Caco-2 (cell line): ENCODE measurements around the gene IGSF10. TPM values are rescaled to one million over a fixed set of nuclear protein-coding genes. Genes with fewer than 3 reads are reported as not detected.
"Not testable (repeated sequence)": the region's sequence is repeated elsewhere in the genome, so short reads cannot be mapped to it uniquely, and the experiment has no call there.

ENCODE experiments used
- Bru-seq: library from RNA; stranded (reverse); fragments of 400-500 nt; gene quantifications from one replicate; lab custom pipeline; 2021; lab: Mats Ljungman, UMichigan
- BruChase-seq, 2 experiments: library from RNA; stranded (reverse); fragments of 400-500 nt; gene quantifications; one replicate each; lab custom pipeline; 2021; lab: Mats Ljungman, UMichigan
- BruUV-seq: library from RNA; stranded (reverse); fragments of 400-500 nt; replicated peaks from 2 replicates; lab custom pipeline; 2021; lab: Mats Ljungman, UMichigan
- CTCF ChIA-PET: fragments of 300-600 bp; sonication (Branson Sonifier 250); formaldehyde crosslinking; loops from one replicate; lab custom pipeline; 2022; ENCODE audit warnings: antibody characterized with exemption; lab: Charles Lee
- POLR2A ChIA-PET: fragments of 300-600 bp; sonication (Branson Sonifier 250); formaldehyde crosslinking; loops from one replicate; lab custom pipeline; 2022; ENCODE audit warnings: antibody characterized with exemption; lab: Charles Lee
- DNase-seq, 2 experiments: peaks; one replicate each; pipeline versions ENCODE4 v3.0.0 to v3.0.0-alpha.2; 2020 to 2022
- H3K27me3 ChIP-seq: replicated peaks from 2 replicates; pipeline ENCODE4 v1.6.0; 2011; ENCODE audit warnings: low read length; ENCODE audit not compliant: control insufficient read depth, insufficient read depth
- H3K36me3 ChIP-seq: 2 replicates; pipeline ENCODE4 v1.5.1; 2011; ENCODE audit warnings: low read length; ENCODE audit not compliant: control insufficient read depth, insufficient read depth
- H3K4me1 ChIP-seq: fragments of 250-450 bp; sonication (Bioruptor Pico); 2 replicates; pipeline ENCODE4 v1.5.1; 2020; ENCODE audit warnings: mild to moderate bottlenecking
- H3K4me3 ChIP-seq: 2 replicates; pipeline ENCODE4 v1.5.1; 2011; ENCODE audit warnings: low read depth, mild to moderate bottlenecking, control low read depth, low read length
- H3K9me3 ChIP-seq: fragments of 250-450 bp; sonication (Bioruptor Pico); 2 replicates; pipeline ENCODE4 v1.5.1; 2020; ENCODE audit warnings: mild to moderate bottlenecking, moderate library complexity
- H3K27ac Mint-ChIP-seq: one replicate; pipeline ENCODE4 v1.8.0; 2022; ENCODE audit warnings: mixed read lengths; ENCODE audit not compliant: unreplicated experiment
- H3K27me3 Mint-ChIP-seq: one replicate; pipeline ENCODE4 v1.8.0; 2022; ENCODE audit warnings: mixed read lengths; ENCODE audit not compliant: insufficient read depth, unreplicated experiment
- H3K36me3 Mint-ChIP-seq: one replicate; pipeline ENCODE4 v1.8.0; 2022; ENCODE audit warnings: mild to moderate bottlenecking, mixed read lengths; ENCODE audit not compliant: insufficient read depth, unreplicated experiment
- H3K4me1 Mint-ChIP-seq: one replicate; pipeline ENCODE4 v1.8.0; 2022; ENCODE audit warnings: low read depth, mixed read lengths; ENCODE audit not compliant: unreplicated experiment
- H3K4me3 Mint-ChIP-seq: one replicate; pipeline ENCODE4 v1.8.0; 2022; ENCODE audit warnings: mild to moderate bottlenecking, moderate library complexity, mixed read lengths; ENCODE audit not compliant: unreplicated experiment
- H3K9me3 Mint-ChIP-seq: one replicate; pipeline ENCODE4 v1.8.0; 2022; ENCODE audit warnings: mixed read lengths; ENCODE audit not compliant: unreplicated experiment
- CTCF ChIP-seq, 2 experiments: fragments of 200-600 bp in 1 of 2; IDR thresholded peaks; 1 replicate in 1 of 2; 2 replicates in 1 of 2; pipeline versions ENCODE4 v1.5.1 to v1.8.0; 2011 to 2022; ENCODE audit warnings: antibody characterized with exemption in 1 of 2, control low read depth in 1 of 2, inconsistent platforms in 1 of 2, low read depth in 1 of 2, low read length in 1 of 2, mild to moderate bottlenecking in 1 of 2, moderate library complexity in 1 of 2; ENCODE audit not compliant: insufficient read depth in 1 of 2, severe bottlenecking in 1 of 2, unreplicated experiment in 1 of 2
- intact Hi-C: fragments of 100-400 bp; cut with micrococcal nuclease; formaldehyde crosslinking; loops from one replicate; pipeline ENCODE4 v1.10.0; 2022; ENCODE audit not compliant: unreplicated experiment
- long read RNA-seq: library from polyadenylated mRNA; stranded (forward); transcript quantifications from one replicate; pipeline ENCODE4 v2.0.0, GENCODE V29; 2022
- total RNA-seq: library from RNA; stranded (reverse); gene quantifications from 2 replicates; pipeline ENCODE4 v1.2.3, GENCODE V29; 2022

Gene IGSF10
- total RNA-seq: 2.6 TPM in 2 replicates
- percentile 41 among the genes with signal in this experiment for Bru-seq, nascent RNA
- BruChase-seq, experiment 1, labeled RNA remaining after a 2-hour chase: percentile 54 among the genes with signal in this experiment
- percentile 66 among the genes with signal in this experiment for BruChase-seq, experiment 2, labeled RNA remaining after a 6-hour chase
- long read RNA-seq, partial matches to known transcripts: 1 of 31 reads
- long read RNA-seq, other reads (novel, unspliced or antisense): 30 of 31 reads

GRCh38 chr3:151460774-151461450 lies at the start of gene IGSF10:
TSS of gene IGSF10 (minus strand) at chr3:151461061. CDS start at chr3:151458709, 2,352 bp downstream.
- BruUV-seq: no TSS peak
- H3K4me3 ChIP-seq: peak within 1 kb of the TSS; percentile 68
- Mint-ChIP-seq H3K9me3 (no peaks in the 10 kb centered on the region), H3K27me3 (no peaks in the 10 kb centered on the region), H3K27ac (no peak within 1 kb of the TSS), H3K36me3 (no peaks in the 10 kb centered on the region), H3K4me1 (peaks cover 7% of the 10 kb centered on the region), H3K4me3 (peak within 1 kb of the TSS; percentile 77)
- H3K9me3 ChIP-seq: no peaks in the 10 kb centered on the region; the same call in 1 of the 2 replicates
- no peaks in the 10 kb centered on the region for H3K27me3 ChIP-seq
- TF ChIP-seq CTCF (IDR thresholded peaks at IDR 0.05; ENCODE audit: insufficient read depth in 1 of 2, low read depth in 1 of 2, low read length in 1 of 2, severe bottlenecking in 1 of 2, unreplicated experiment in 1 of 2): no peak
- POLR2A ChIA-PET: no interaction called here
- no peaks in the 10 kb centered on the region for H3K36me3 ChIP-seq
- CTCF ChIA-PET: interaction anchor here (1.2 to 1.5 kb wide), 2 partner anchors 21 to 378 kb away, joined by 3 to 12 read pairs; no protein-coding TSS in a partner anchor
- intact Hi-C loops: no loop called here
- peaks cover 10% of the 10 kb centered on the region for H3K4me1 ChIP-seq
- peak; percentile 51 to 53 for DNase-seq

GRCh38 chr3:151509468-151510135 lies 48.7 kb upstream of the IGSF10 start:
- H3K27me3 ChIP-seq, intact Hi-C loops, POLR2A ChIA-PET, H3K4me1 Mint-ChIP-seq, BruUV-seq, H3K4me3 ChIP-seq, H3K9me3 ChIP-seq, H3K9me3 Mint-ChIP-seq, H3K4me3 Mint-ChIP-seq, H3K27ac Mint-ChIP-seq, CTCF ChIA-PET, H3K27me3 Mint-ChIP-seq, H3K36me3 ChIP-seq, H3K36me3 Mint-ChIP-seq, H3K4me1 ChIP-seq: not testable (repeated sequence)
- peak in 1 of 2 experiments; percentile 3 for DNase-seq

- DNase-seq: no peak
- H3K36me3 ChIP-seq: no peaks in the 10 kb centered on the region
- BruUV-seq: no TSS peak
- no peaks in the 10 kb centered on the region for H3K9me3 ChIP-seq
- no peaks in the 10 kb centered on the region for H3K27me3 ChIP-seq
- no peaks in the 10 kb centered on the region for H3K4me1 Mint-ChIP-seq
- POLR2A ChIA-PET: no interaction called here
- no peak overlapping the region for H3K27ac Mint-ChIP-seq
- TF ChIP-seq CTCF (IDR thresholded peaks at IDR 0.05; ENCODE audit: insufficient read depth in 1 of 2, low read depth in 1 of 2, low read length in 1 of 2, severe bottlenecking in 1 of 2, unreplicated experiment in 1 of 2): no peak
- no peak overlapping the region for H3K4me3 ChIP-seq
- H3K36me3 Mint-ChIP-seq: no peaks in the 10 kb centered on the region
- intact Hi-C loops: no loop called here
- no peaks in the 10 kb centered on the region for H3K27me3 Mint-ChIP-seq
- CTCF ChIA-PET: no interaction called here
- H3K4me1 ChIP-seq: no peaks in the 10 kb centered on the region
- H3K9me3 Mint-ChIP-seq: peaks cover 7% of the 10 kb centered on the region
- H3K4me3 Mint-ChIP-seq: no peak overlapping the region
Observed at GRCh38 chr3:151504606-151505005, 43.7 kb upstream of the IGSF10 start.
